Loucy (cell line): ENCODE results near the gene SPATA3.

Experiments used
- H2AFZ ChIP-seq: fragments of 200-600 bp; sonication (generic); 2 replicates; pipeline ENCODE4 v1.6.0; 2016; ENCODE audit warnings: antibody characterized with exemption, mild to moderate bottlenecking, low read length, moderate library complexity
- H3F3A ChIP-seq: fragments of 200-600 bp; 2 replicates; pipeline ENCODE4 v1.6.0; 2016; ENCODE audit warnings: antibody characterized with exemption, low read depth, mild to moderate bottlenecking
- H3K27me3 ChIP-seq: fragments of 200-600 bp; sonication (generic); 2 replicates; pipeline ENCODE4 v1.6.1; 2014; ENCODE audit warnings: low read length, mild to moderate bottlenecking; ENCODE audit not compliant: insufficient read depth, poor library complexity, severe bottlenecking
- H3K36me3 ChIP-seq: fragments of 200-600 bp; sonication (generic); 2 replicates; pipeline ENCODE4 v1.6.1; 2016; ENCODE audit warnings: low read length; ENCODE audit not compliant: insufficient read depth
- H3K4me1 ChIP-seq: fragments of 200-600 bp; sonication (generic); 2 replicates; pipeline ENCODE4 v1.5.1; 2014; ENCODE audit warnings: low read length, mild to moderate bottlenecking; ENCODE audit not compliant: insufficient read depth, poor library complexity, severe bottlenecking
- H3K4me2 ChIP-seq: fragments of 200-600 bp; sonication (generic); 2 replicates; pipeline ENCODE4 v1.6.0; 2014; ENCODE audit warnings: antibody characterized with exemption, low read length, low read depth, mild to moderate bottlenecking; ENCODE audit not compliant: poor library complexity, severe bottlenecking
- H3K4me3 ChIP-seq: fragments of 200-600 bp; sonication (generic); 2 replicates; pipeline ENCODE4 v1.5.1; 2014; ENCODE audit warnings: low read length, mild to moderate bottlenecking, mixed read lengths; ENCODE audit not compliant: poor library complexity, severe bottlenecking
- H3K79me2 ChIP-seq: fragments of 200-600 bp; sonication (generic); 2 replicates; pipeline ENCODE4 v1.6.1; 2014; ENCODE audit warnings: low read length; ENCODE audit not compliant: insufficient read depth
- H3K9ac ChIP-seq: fragments of 200-600 bp; sonication (generic); 2 replicates; pipeline ENCODE4 v1.6.0; 2014; ENCODE audit warnings: mild to moderate bottlenecking, low read depth, low read length, moderate library complexity; ENCODE audit not compliant: poor library complexity, severe bottlenecking
- H3K9me2 ChIP-seq: fragments of 200-600 bp; sonication (generic); replicated peaks from 2 replicates; pipeline ENCODE4 v1.6.1; 2016; ENCODE audit warnings: low read depth, low read length, mixed read lengths
- H3K9me3 ChIP-seq: fragments of 200-600 bp; sonication (generic); 2 replicates; pipeline ENCODE4 v1.6.1; 2014; ENCODE audit warnings: mild to moderate bottlenecking, antibody characterized with exemption, low read length, low read depth; ENCODE audit not compliant: insufficient read depth
- H4K20me1 ChIP-seq: fragments of 200-600 bp; sonication (generic); 2 replicates; pipeline ENCODE4 v1.6.0; 2014; ENCODE audit warnings: antibody characterized with exemption, low read length, mild to moderate bottlenecking; ENCODE audit not compliant: insufficient read depth, poor library complexity, severe bottlenecking
- EZH2phosphoT487 ChIP-seq: fragments of 200-600 bp; IDR thresholded peaks from 2 replicates; pipeline ENCODE4 v1.6.1; 2018; ENCODE audit warnings: antibody characterized with exemption, mild to moderate bottlenecking, moderate library complexity, borderline replicate concordance
- TF ChIP-seq, protein P1 (sequence below): fragments of 200-600 bp; sonication (generic); conservative IDR thresholded peaks from 2 replicates; pipeline ENCODE4 v1.5.1; 2014; ENCODE audit warnings: mild to moderate bottlenecking, antibody characterized with exemption, low read length

Gene SPATA3

DNA sequence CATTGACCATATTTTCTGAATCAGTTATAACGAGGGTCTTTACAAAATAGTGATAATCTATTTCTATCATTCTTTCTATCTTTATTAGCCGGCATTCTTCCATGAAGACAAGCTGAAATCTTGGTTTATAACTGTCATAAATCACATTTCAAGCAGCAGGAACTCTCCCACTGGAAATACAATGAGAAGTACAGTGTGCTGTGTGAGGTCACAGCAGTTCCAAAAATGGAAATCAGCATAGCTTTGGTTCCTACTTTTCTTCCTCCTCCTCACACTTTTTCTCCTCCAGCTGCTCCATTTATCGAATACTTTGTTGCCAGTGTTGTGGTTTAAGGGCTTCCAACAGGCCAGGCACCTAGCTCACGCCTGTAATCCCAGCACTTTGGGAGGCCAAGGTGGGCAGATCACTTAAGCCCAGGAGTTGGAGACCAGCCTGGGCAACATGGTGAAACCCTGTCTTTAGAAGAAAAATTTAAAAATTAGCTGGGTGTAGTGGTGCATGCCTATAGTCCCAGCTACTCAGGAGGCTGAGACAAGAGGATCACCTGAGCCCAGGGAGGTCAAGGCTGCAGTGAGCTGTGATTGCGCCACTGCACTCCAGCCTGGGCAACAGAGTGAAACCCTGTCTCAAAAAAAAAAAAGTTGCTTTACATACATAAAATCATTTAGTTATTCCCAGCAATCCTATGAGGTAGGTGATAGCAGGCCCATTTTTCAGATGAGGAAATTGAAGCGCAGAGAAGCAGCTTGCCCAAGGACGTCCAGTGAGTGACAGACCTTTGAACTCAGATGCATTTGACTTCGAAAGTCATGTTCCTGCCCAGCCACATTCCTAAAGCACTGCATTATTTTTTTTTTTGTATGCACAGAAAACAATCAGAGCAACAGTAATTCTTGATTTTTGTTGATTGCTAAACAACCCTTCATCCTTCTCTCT, 36.8 kb upstream of the SPATA3 start:
- Histone ChIP-seq H3K36me3 (no peaks in the 10 kb centered on the region), H3K9me3 (no peaks in the 10 kb centered on the region), H3K79me2 (no peaks in the 10 kb centered on the region), H2AFZ (no peak overlapping the region), H3K4me3 (no peak overlapping the region), H3K4me1 (peaks cover 13% of the 10 kb centered on the region), H3K4me2 (no peak overlapping the region), H3K9me2 (no peaks in the 10 kb centered on the region), H4K20me1 (no peaks in the 10 kb centered on the region), H3K27me3 (no peaks in the 10 kb centered on the region), H3F3A (no peaks in the 10 kb centered on the region), H3K9ac (no peak overlapping the region)
- TF ChIP-seq, protein P1, sequence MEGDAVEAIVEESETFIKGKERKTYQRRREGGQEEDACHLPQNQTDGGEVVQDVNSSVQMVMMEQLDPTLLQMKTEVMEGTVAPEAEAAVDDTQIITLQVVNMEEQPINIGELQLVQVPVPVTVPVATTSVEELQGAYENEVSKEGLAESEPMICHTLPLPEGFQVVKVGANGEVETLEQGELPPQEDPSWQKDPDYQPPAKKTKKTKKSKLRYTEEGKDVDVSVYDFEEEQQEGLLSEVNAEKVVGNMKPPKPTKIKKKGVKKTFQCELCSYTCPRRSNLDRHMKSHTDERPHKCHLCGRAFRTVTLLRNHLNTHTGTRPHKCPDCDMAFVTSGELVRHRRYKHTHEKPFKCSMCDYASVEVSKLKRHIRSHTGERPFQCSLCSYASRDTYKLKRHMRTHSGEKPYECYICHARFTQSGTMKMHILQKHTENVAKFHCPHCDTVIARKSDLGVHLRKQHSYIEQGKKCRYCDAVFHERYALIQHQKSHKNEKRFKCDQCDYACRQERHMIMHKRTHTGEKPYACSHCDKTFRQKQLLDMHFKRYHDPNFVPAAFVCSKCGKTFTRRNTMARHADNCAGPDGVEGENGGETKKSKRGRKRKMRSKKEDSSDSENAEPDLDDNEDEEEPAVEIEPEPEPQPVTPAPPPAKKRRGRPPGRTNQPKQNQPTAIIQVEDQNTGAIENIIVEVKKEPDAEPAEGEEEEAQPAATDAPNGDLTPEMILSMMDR = no peak
- no peak for TF ChIP-seq EZH2phosphoT487

DNA sequence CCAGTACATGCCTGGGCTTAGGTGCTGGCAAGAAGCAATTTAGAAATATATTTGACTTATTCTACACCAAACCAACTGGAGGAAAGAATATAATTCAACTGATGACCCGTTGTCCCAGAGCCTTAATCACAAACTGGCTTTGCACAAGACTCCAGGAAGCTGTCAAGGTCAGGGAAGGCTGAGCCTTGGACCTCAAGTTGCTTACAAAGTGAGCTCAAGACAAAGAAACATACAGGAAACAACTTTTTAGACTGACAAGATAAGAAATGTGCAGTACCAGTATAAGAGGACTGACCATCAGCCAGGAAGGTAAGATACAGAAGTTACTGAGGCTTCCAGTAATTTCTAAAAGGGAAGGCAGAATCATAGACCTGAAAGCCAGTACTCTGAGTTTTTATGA, 35.9 kb upstream of the SPATA3 start:
- Histone ChIP-seq H4K20me1 (no peaks in the 10 kb centered on the region), H3K9ac (no peak overlapping the region), H3K27me3 (no peaks in the 10 kb centered on the region), H3K4me1 (peaks cover 11% of the 10 kb centered on the region), H3K79me2 (no peaks in the 10 kb centered on the region), H3K9me3 (no peaks in the 10 kb centered on the region), H2AFZ (no peak overlapping the region), H3K4me3 (no peak overlapping the region), H3K9me2 (no peaks in the 10 kb centered on the region), H3F3A (no peaks in the 10 kb centered on the region), H3K4me2 (no peak overlapping the region), H3K36me3 (no peaks in the 10 kb centered on the region)
- TF ChIP-seq, protein P1 = no peak
- TF ChIP-seq EZH2phosphoT487 = no peak

DNA sequence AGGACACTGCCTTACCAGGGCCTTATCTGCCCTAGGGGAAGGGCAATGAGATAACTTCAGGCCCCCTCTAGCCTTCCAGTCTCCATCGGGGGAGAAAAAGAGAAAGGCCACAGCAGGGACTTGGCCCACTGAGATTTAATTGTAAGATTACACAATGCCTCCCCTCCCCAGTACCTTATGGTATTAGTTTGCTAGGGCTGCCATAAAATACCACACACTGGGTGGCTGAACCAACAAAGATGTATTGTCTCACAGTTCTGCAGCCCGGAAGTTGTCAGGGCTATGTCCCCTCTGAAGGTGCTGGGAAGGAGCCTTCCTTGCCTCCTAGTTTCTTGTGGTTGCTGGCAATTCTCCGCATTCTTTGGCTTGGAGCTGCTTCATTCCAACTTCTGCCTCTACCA, 34.8 kb upstream of the SPATA3 start:
- TF ChIP-seq, protein P1 = no peak
- no peak for TF ChIP-seq EZH2phosphoT487
- H2AFZ ChIP-seq = no peak overlapping the region
- H3K79me2 ChIP-seq = no peaks in the 10 kb centered on the region
- H3K4me2 ChIP-seq = no peak overlapping the region
- H4K20me1 ChIP-seq = no peaks in the 10 kb centered on the region
- no peaks in the 10 kb centered on the region for H3K36me3 ChIP-seq
- H3K27me3 ChIP-seq = no peaks in the 10 kb centered on the region
- no peak overlapping the region for H3K9ac ChIP-seq
- H3K4me3 ChIP-seq = no peak overlapping the region
- no peaks in the 10 kb centered on the region for H3K9me3 ChIP-seq
- peaks cover 11% of the 10 kb centered on the region for H3K4me1 ChIP-seq
- H3K9me2 ChIP-seq = no peaks in the 10 kb centered on the region
- no peaks in the 10 kb centered on the region for H3F3A ChIP-seq
